ENCODE results near the gene SLC20A1. TPM values are rescaled to one million over a fixed set of nuclear protein-coding genes. Genes with fewer than 3 reads are reported as not detected.

SLC20A1 gene
- total RNA-seq, 5 donors from 2014 or later (not counting 1 experiment from before 2014, with no cell fraction given) = 65.8 to 135 (median 83.0) TPM

DNA sequence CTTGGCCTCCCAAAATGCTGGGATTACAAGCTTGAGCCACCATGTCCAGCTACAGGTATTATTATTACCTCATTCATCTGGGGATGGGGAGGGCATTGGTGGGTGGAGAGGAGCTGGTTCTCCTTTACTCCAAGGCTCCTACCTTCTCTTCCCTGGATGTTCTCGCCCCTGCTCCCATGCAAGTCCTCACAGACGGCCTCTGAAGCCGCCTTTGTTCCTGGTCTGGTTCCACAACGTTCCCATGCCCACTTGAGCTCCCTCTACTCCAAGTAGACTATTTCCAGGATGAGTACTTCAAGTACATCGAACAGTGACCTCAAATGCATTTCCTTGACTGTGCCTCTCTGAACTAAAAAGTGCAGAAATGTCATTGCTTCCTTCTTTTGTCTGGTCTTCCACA, 3.2 kb upstream of the SLC20A1 start:
- H3K9me3 Mint-ChIP-seq = no peaks in the 10 kb centered on the region
- H3K27me3 Mint-ChIP-seq = no peaks in the 10 kb centered on the region
- H3K9me3 ChIP-seq = no peaks in the 10 kb centered on the region
- no peak overlapping the region for H3K4me3 ChIP-seq (ENCODE audit: control insufficient read depth in 1 of 2, extremely low read depth in 1 of 2, low read length in 1 of 2)
- H3K36me3 Mint-ChIP-seq = peaks cover 12% of the 10 kb centered on the region
- peaks cover 16 to 20% of the 10 kb centered on the region in 2 experiments for H3K4me1 ChIP-seq (ENCODE audit: control insufficient read depth in 1 of 2, extremely low read depth in 1 of 2, insufficient read depth in 2 of 2, low read length in 2 of 2)
- ChIA-PET POLR2A (interaction anchor here in 1 of 2 donors (0.6 kb wide), 1 partner anchor 9 kb away, joined by 3 read pairs; no protein-coding TSS in a partner anchor), CTCF (interaction anchor here in 1 of 2 donors (1.3 kb wide), 1 partner anchor 12 kb away, joined by 3 read pairs; no protein-coding TSS in a partner anchor)
- H3K4me1 Mint-ChIP-seq = peaks cover 26 to 33% (median 26%) of the 10 kb centered on the region in 3 donors
- no peak overlapping the region for H3K4me3 Mint-ChIP-seq
- no peaks in the 10 kb centered on the region for H3K27me3 ChIP-seq (replicated peaks in 1 of 2; ENCODE audit: control insufficient read depth in 2 of 2, extremely low read depth in 1 of 2, insufficient read depth in 2 of 2, low read length in 1 of 2)
- H3K27ac ChIP-seq (ENCODE audit: low read length) = no peak overlapping the region
- no peak for DNase-seq
- H3K36me3 ChIP-seq (ENCODE audit: control insufficient read depth in 2 of 2, extremely low read depth in 1 of 2, insufficient read depth in 1 of 2, low read length in 1 of 2) = peaks cover 0 to 7% of the 10 kb centered on the region in 2 donors
- peak overlapping the region; percentile 23 to 57 for H3K27ac Mint-ChIP-seq
- ATAC-seq (replicated peaks in 1 of 4) = no peak
- 92% methylated on average over 5 of the region's 5 CpGs for WGBS (ENCODE audit: insufficient coverage)

DNA sequence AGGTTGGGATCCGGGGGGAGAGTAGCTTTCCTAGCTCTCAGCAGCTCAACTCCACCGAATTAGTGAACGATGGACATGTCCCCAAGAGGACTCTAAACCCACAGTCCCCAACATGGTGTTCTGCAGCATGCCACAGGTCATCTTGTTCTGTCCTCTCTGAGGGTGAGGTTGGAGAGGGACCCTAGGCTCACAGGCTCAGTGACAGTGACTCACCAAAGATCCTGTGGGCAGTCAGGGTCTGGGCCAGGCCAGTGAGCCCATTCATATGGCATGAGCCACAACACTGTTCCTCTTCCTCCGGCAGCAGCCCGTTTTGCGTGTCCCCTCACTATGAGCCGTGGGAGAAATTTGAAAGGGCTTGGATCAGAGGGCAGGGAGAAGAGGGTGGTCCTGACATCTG, 2.8 kb upstream of the SLC20A1 start:
- WGBS (ENCODE audit: insufficient coverage) = no CpG with 5 or more reads among the region's 7 CpGs
- H3K4me1 Mint-ChIP-seq = peaks cover 30 to 38% (median 30%) of the 10 kb centered on the region in 3 donors
- H3K27ac Mint-ChIP-seq = peak overlapping the region; percentile 23 to 57

DNA sequence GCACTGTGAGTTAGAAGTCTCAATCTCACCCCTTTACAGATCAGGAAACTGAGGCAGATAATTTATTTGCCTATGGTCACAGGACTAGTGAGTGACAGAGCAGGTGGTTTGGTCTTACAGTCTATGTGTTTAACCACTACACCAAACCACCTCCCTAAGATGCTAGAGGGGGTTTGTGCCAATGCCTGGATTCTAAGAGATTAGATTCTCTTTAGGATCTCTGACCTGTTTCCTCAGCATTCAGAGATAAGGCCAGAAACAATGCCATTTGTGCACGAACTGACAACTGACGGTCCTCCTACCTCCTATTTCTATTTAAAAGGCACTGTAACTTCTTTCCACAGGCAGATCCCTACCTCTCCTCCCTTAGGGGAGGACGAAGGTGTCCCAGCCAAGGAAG, 2.3 kb upstream of the SLC20A1 start:
- Mint-ChIP-seq H3K36me3 (peaks cover 22% of the 10 kb centered on the region), H3K27me3 (no peaks in the 10 kb centered on the region), H3K4me3 (peak overlapping the region; percentile 21 to 92 (median 85)), H3K9me3 (no peaks in the 10 kb centered on the region), H3K4me1 (peaks cover 34 to 43% (median 35%) of the 10 kb centered on the region in 3 donors), H3K27ac (peak overlapping the region in 1 of 2 donors; percentile 86)
- ChIA-PET CTCF (interaction anchor here in 1 of 2 donors (1.3 to 2.8 kb wide), 2 partner anchors 9 to 13 kb away, joined by 3 to 10 read pairs; no protein-coding TSS in a partner anchor), POLR2A (no interaction called here)
- Histone ChIP-seq H3K27ac (ENCODE audit: low read length) (no peak overlapping the region), H3K9me3 (no peaks in the 10 kb centered on the region), H3K27me3 (replicated peaks in 1 of 2; ENCODE audit: control insufficient read depth in 2 of 2, extremely low read depth in 1 of 2, insufficient read depth in 2 of 2, low read length in 1 of 2) (no peaks in the 10 kb centered on the region), H3K36me3 (ENCODE audit: control insufficient read depth in 2 of 2, extremely low read depth in 1 of 2, insufficient read depth in 1 of 2, low read length in 1 of 2) (peaks cover 0 to 16% of the 10 kb centered on the region in 2 donors), H3K4me3 (ENCODE audit: control insufficient read depth in 1 of 2, extremely low read depth in 1 of 2, low read length in 1 of 2) (no peak overlapping the region), H3K4me1 (ENCODE audit: control insufficient read depth in 1 of 2, extremely low read depth in 1 of 2, insufficient read depth in 2 of 2, low read length in 2 of 2) (peaks cover 20 to 23% of the 10 kb centered on the region in 2 experiments)
- ATAC-seq (replicated peaks in 1 of 4) (no peak), DNase-seq (no peak)
- no CpG with 5 or more reads among the region's 3 CpGs for WGBS (ENCODE audit: insufficient coverage)

More for the DNA sequence above, 2.8 kb upstream of the SLC20A1 start:
- H3K9me3 Mint-ChIP-seq = no peaks in the 10 kb centered on the region
- ChIA-PET CTCF (interaction anchor here in 1 of 2 donors (1.3 kb wide), 1 partner anchor 12 kb away, joined by 3 read pairs; no protein-coding TSS in a partner anchor), POLR2A (no interaction called here)
- DNase-seq (no peak), ATAC-seq (replicated peaks in 1 of 4) (no peak)
- H3K4me1 ChIP-seq (ENCODE audit: control insufficient read depth in 1 of 2, extremely low read depth in 1 of 2, insufficient read depth in 2 of 2, low read length in 2 of 2) = peaks cover 16 to 21% of the 10 kb centered on the region in 2 experiments
- no peak overlapping the region for H3K27ac ChIP-seq (ENCODE audit: low read length)
- no peak overlapping the region for H3K4me3 ChIP-seq (ENCODE audit: control insufficient read depth in 1 of 2, extremely low read depth in 1 of 2, low read length in 1 of 2)
- H3K36me3 ChIP-seq (ENCODE audit: control insufficient read depth in 2 of 2, extremely low read depth in 1 of 2, insufficient read depth in 1 of 2, low read length in 1 of 2) = peaks cover 0 to 11% of the 10 kb centered on the region in 2 donors
- peaks cover 16% of the 10 kb centered on the region for H3K36me3 Mint-ChIP-seq
- no peaks in the 10 kb centered on the region for H3K27me3 Mint-ChIP-seq
- H3K27me3 ChIP-seq (replicated peaks in 1 of 2; ENCODE audit: control insufficient read depth in 2 of 2, extremely low read depth in 1 of 2, insufficient read depth in 2 of 2, low read length in 1 of 2) = no peaks in the 10 kb centered on the region
- H3K9me3 ChIP-seq = no peaks in the 10 kb centered on the region
- no peak overlapping the region for H3K4me3 Mint-ChIP-seq

- peak overlapping the region; percentile 75 to 90 for H3K4me3 ChIP-seq (ENCODE audit: control insufficient read depth in 1 of 2, extremely low read depth in 1 of 2, low read length in 1 of 2)
- peaks cover 42 to 51% (median 44%) of the 10 kb centered on the region in 3 donors for H3K4me1 Mint-ChIP-seq
Measured at GRCh38 chr2:112644155-112644932, 1.4 kb upstream of the SLC20A1 start.

GRCh38 chr2:112644933-112645309, 818 bp upstream of the SLC20A1 start:
- POLR2A ChIA-PET = interaction anchor here (0.6 to 1.7 kb wide), 10 partner anchors 9 to 1434 kb away, joined by 3 to 6 read pairs (median 3); no protein-coding TSS in a partner anchor
- peak in 1 of 4 experiments; percentile 0 for ATAC-seq (replicated peaks in 1 of 4)
- peaks cover 35% of the 10 kb centered on the region for H3K36me3 Mint-ChIP-seq

More at GRCh38 chr2:112644155-112644932, 1.4 kb upstream of the SLC20A1 start:
- H3K4me1 ChIP-seq (ENCODE audit: control insufficient read depth in 1 of 2, extremely low read depth in 1 of 2, insufficient read depth in 2 of 2, low read length in 2 of 2) = peaks cover 25 to 28% of the 10 kb centered on the region in 2 experiments
- Mint-ChIP-seq H3K36me3 (peaks cover 30% of the 10 kb centered on the region), H3K27me3 (no peaks in the 10 kb centered on the region), H3K9me3 (no peaks in the 10 kb centered on the region), H3K4me3 (peak overlapping the region; percentile 85 to 92 (median 85)), H3K27ac (peak overlapping the region; percentile 86 to 91)
- CTCF ChIA-PET = interaction anchor here in 1 of 2 donors (0.6 to 4.6 kb wide), 8 partner anchors 10 to 384 kb away, joined by 3 to 26 read pairs (median 8); no protein-coding TSS in a partner anchor
- no peaks in the 10 kb centered on the region for H3K9me3 ChIP-seq
- no peaks in the 10 kb centered on the region for H3K27me3 ChIP-seq (replicated peaks in 1 of 2; ENCODE audit: control insufficient read depth in 2 of 2, extremely low read depth in 1 of 2, insufficient read depth in 2 of 2, low read length in 1 of 2)
- ATAC-seq (replicated peaks in 1 of 4) (no peak), DNase-seq (no peak)
- peak overlapping the region; percentile 75 for H3K27ac ChIP-seq (ENCODE audit: low read length)
- POLR2A ChIA-PET = interaction anchor here (0.6 to 1.7 kb wide), 6 partner anchors 12 to 1434 kb away, joined by 3 to 6 read pairs (median 4); no protein-coding TSS in a partner anchor
- H3K36me3 ChIP-seq (ENCODE audit: control insufficient read depth in 2 of 2, extremely low read depth in 1 of 2, insufficient read depth in 1 of 2, low read length in 1 of 2) = peaks cover 0 to 24% of the 10 kb centered on the region in 2 donors
- WGBS (ENCODE audit: insufficient coverage) = 59% methylated on average over 4 of the region's 11 CpGs

More at GRCh38 chr2:112644933-112645309, 818 bp upstream of the SLC20A1 start:
- Histone ChIP-seq H3K27ac (ENCODE audit: low read length) (peak overlapping the region; percentile 75), H3K9me3 (no peaks in the 10 kb centered on the region), H3K4me1 (ENCODE audit: control insufficient read depth in 1 of 2, extremely low read depth in 1 of 2, insufficient read depth in 2 of 2, low read length in 2 of 2) (peaks cover 25 to 28% of the 10 kb centered on the region in 2 experiments), H3K36me3 (ENCODE audit: control insufficient read depth in 2 of 2, extremely low read depth in 1 of 2, insufficient read depth in 1 of 2, low read length in 1 of 2) (peaks cover 0 to 24% of the 10 kb centered on the region in 2 donors), H3K4me3 (ENCODE audit: control insufficient read depth in 1 of 2, extremely low read depth in 1 of 2, low read length in 1 of 2) (peak overlapping the region; percentile 75 to 90), H3K27me3 (replicated peaks in 1 of 2; ENCODE audit: control insufficient read depth in 2 of 2, extremely low read depth in 1 of 2, insufficient read depth in 2 of 2, low read length in 1 of 2) (no peaks in the 10 kb centered on the region)
- Mint-ChIP-seq H3K4me1 (peaks cover 48 to 57% (median 49%) of the 10 kb centered on the region in 3 donors), H3K27ac (peak overlapping the region; percentile 86 to 91), H3K4me3 (peak overlapping the region; percentile 85 to 92 (median 85)), H3K9me3 (no peaks in the 10 kb centered on the region), H3K27me3 (no peaks in the 10 kb centered on the region)
- DNase-seq = peak in 1 of 35 experiments; percentile 7
- whole genome bisulfite sequencing (ENCODE audit: insufficient coverage) = 2% methylated on average over 11 of the region's 11 CpGs
- CTCF ChIA-PET = interaction anchor here (0.6 to 4.6 kb wide), 9 partner anchors 11 to 385 kb away, joined by 3 to 26 read pairs (median 5); no protein-coding TSS in a partner anchor

Data from T-cell (primary cell).